Natural killer cell treated with Interleukin-12 subunit alpha and Interleukin-12 subunit beta and Interleukin-15 and Interleukin-18, amount 100 ng/mL, for 72 hours (primary cell): ENCODE data around the gene PHF21B. TPM values are rescaled to one million over a fixed set of nuclear protein-coding genes. Genes with fewer than 3 reads are reported as not detected.
A peak's percentile ranks its signal among the peaks of the same experiment; 100 is the strongest.

ENCODE experiments used
- ATAC-seq, 2 donors: fragments of 150-1000 bp; cut with Tn5 transposase in 1 of 2; sonication (Bioruptor Pico), chemical (Tn5 transposase) in 1 of 2; 2 replicates each; pipeline ENCODE4 v1.10.0; 2021
- DNase-seq: peaks from one replicate; pipeline ENCODE4 v3.0.0; 2022; ENCODE audit warnings: low spot score
- H3K27ac Mint-ChIP-seq, 2 donors: 1 replicate in 1 of 2; 2 replicates in 1 of 2; pipeline ENCODE4 v1.8.0; 2022; ENCODE audit warnings: mixed read lengths in 2 of 2, mild to moderate bottlenecking in 1 of 2, moderate library complexity in 1 of 2
- H3K27me3 Mint-ChIP-seq, 2 donors: 1 replicate in 1 of 2; 2 replicates in 1 of 2; pipeline ENCODE4 v1.8.0; 2022; ENCODE audit warnings: mixed read lengths in 2 of 2
- H3K36me3 Mint-ChIP-seq: one replicate; pipeline ENCODE4 v1.8.0; 2022; ENCODE audit warnings: mixed read lengths
- H3K4me1 Mint-ChIP-seq, 2 donors: 1 replicate in 1 of 2; 2 replicates in 1 of 2; pipeline ENCODE4 v1.8.0; 2022; ENCODE audit warnings: low read depth in 2 of 2, mixed read lengths in 2 of 2, mild to moderate bottlenecking in 1 of 2
- H3K4me3 Mint-ChIP-seq: one replicate; pipeline ENCODE4 v1.8.0; 2022; ENCODE audit warnings: mixed read lengths
- H3K9me3 Mint-ChIP-seq: 2 replicates; pipeline ENCODE4 v1.8.0; 2022; ENCODE audit warnings: mixed read lengths
- total RNA-seq, 2 donors: library from RNA; stranded (reverse); gene quantifications; one replicate each; pipeline ENCODE4 v1.2.3, GENCODE V29; 2022

Gene PHF21B
- total RNA-seq, 2 donors from 2014 or later = 0.36 TPM; not detected in 1

GRCh38 chr22:45007391-45008185 lies 2.2 kb downstream of the PHF21B start:
- H3K4me1 Mint-ChIP-seq = peaks cover 9 to 10% of the 10 kb centered on the region in 2 donors
- DNase-seq (no peak), ATAC-seq (no peak)
- peaks cover 49 to 61% of the 10 kb centered on the region in 2 donors for H3K27me3 Mint-ChIP-seq
- H3K4me3 Mint-ChIP-seq = no peak overlapping the region
- H3K36me3 Mint-ChIP-seq = peaks cover 6% of the 10 kb centered on the region
- H3K9me3 Mint-ChIP-seq = no peaks in the 10 kb centered on the region
- H3K27ac Mint-ChIP-seq = no peak overlapping the region

- Mint-ChIP-seq H3K4me1 (peaks cover 9 to 10% of the 10 kb centered on the region in 2 donors), H3K27ac (no peak overlapping the region), H3K27me3 (peaks cover 44 to 61% of the 10 kb centered on the region in 2 donors), H3K36me3 (peaks cover 6% of the 10 kb centered on the region), H3K9me3 (no peaks in the 10 kb centered on the region), H3K4me3 (no peak overlapping the region)
- no peak for DNase-seq
- no peak for ATAC-seq
Measured at GRCh38 chr22:45006964-45007390, 2.8 kb downstream of the PHF21B start.

GRCh38 chr22:45006111-45006963 lies 3.5 kb downstream of the PHF21B start:
- Mint-ChIP-seq H3K36me3 (peaks cover 6% of the 10 kb centered on the region), H3K27me3 (peaks cover 44 to 65% of the 10 kb centered on the region in 2 donors), H3K4me3 (peak overlapping the region; percentile 14), H3K27ac (no peak overlapping the region), H3K4me1 (peaks cover 9 to 10% of the 10 kb centered on the region in 2 donors), H3K9me3 (no peaks in the 10 kb centered on the region)
- DNase-seq = no peak
- ATAC-seq = no peak

- H3K36me3 Mint-ChIP-seq = no peaks in the 10 kb centered on the region
- ATAC-seq = no peak
- H3K4me1 Mint-ChIP-seq = peaks cover 0 to 3% of the 10 kb centered on the region in 2 donors
- no peak overlapping the region for H3K4me3 Mint-ChIP-seq
- H3K9me3 Mint-ChIP-seq = no peaks in the 10 kb centered on the region
- no peak for DNase-seq
- H3K27me3 Mint-ChIP-seq = peaks cover 42 to 63% of the 10 kb centered on the region in 2 donors
- no peak overlapping the region for H3K27ac Mint-ChIP-seq
Measured at GRCh38 chr22:45001653-45002052, 8.2 kb downstream of the PHF21B start.

GRCh38 chr22:45000330-45000729 lies 9.5 kb downstream of the PHF21B start:
- peaks cover 32 to 55% of the 10 kb centered on the region in 2 donors for H3K27me3 Mint-ChIP-seq
- H3K27ac Mint-ChIP-seq = no peak overlapping the region
- H3K4me1 Mint-ChIP-seq = no peaks in the 10 kb centered on the region
- DNase-seq (no peak), ATAC-seq (no peak)
- no peaks in the 10 kb centered on the region for H3K9me3 Mint-ChIP-seq
- no peak overlapping the region for H3K4me3 Mint-ChIP-seq
- H3K36me3 Mint-ChIP-seq = no peaks in the 10 kb centered on the region

- Mint-ChIP-seq H3K4me1 (no peaks in the 10 kb centered on the region), H3K36me3 (no peaks in the 10 kb centered on the region), H3K4me3 (no peak overlapping the region), H3K27ac (no peak overlapping the region), H3K9me3 (no peaks in the 10 kb centered on the region), H3K27me3 (peaks cover 28 to 51% of the 10 kb centered on the region in 2 donors)
- ATAC-seq (no peak), DNase-seq (no peak)
Measured at GRCh38 chr22:44999687-45000086, 10.1 kb downstream of the PHF21B start.

- ATAC-seq = no peak
- Mint-ChIP-seq H3K27me3 (peaks cover 25 to 48% of the 10 kb centered on the region in 2 donors), H3K27ac (no peak overlapping the region), H3K4me3 (no peak overlapping the region), H3K4me1 (no peaks in the 10 kb centered on the region), H3K9me3 (no peaks in the 10 kb centered on the region), H3K36me3 (no peaks in the 10 kb centered on the region)
- no peak for DNase-seq
Measured at GRCh38 chr22:44999231-44999630, 10.6 kb downstream of the PHF21B start.

- H3K4me1 Mint-ChIP-seq = no peaks in the 10 kb centered on the region
- no peak overlapping the region for H3K4me3 Mint-ChIP-seq
- ATAC-seq = no peak
- no peaks in the 10 kb centered on the region for H3K36me3 Mint-ChIP-seq
- peaks cover 16 to 38% of the 10 kb centered on the region in 2 donors for H3K27me3 Mint-ChIP-seq
- no peak overlapping the region for H3K27ac Mint-ChIP-seq
- H3K9me3 Mint-ChIP-seq = no peaks in the 10 kb centered on the region
- no peak for DNase-seq
Measured at GRCh38 chr22:44998296-44998695, 11.5 kb downstream of the PHF21B start.

GRCh38 chr22:44997060-44997459 lies 12.7 kb downstream of the PHF21B start:
- no peaks in the 10 kb centered on the region for H3K4me1 Mint-ChIP-seq
- peaks cover 12 to 26% of the 10 kb centered on the region in 2 donors for H3K27me3 Mint-ChIP-seq
- H3K4me3 Mint-ChIP-seq = no peak overlapping the region
- H3K27ac Mint-ChIP-seq = no peak overlapping the region
- DNase-seq = no peak
- ATAC-seq = no peak
- H3K9me3 Mint-ChIP-seq = no peaks in the 10 kb centered on the region
- no peaks in the 10 kb centered on the region for H3K36me3 Mint-ChIP-seq

GRCh38 chr22:44996648-44997047 lies 13.2 kb downstream of the PHF21B start:
- ATAC-seq = no peak
- H3K27ac Mint-ChIP-seq = no peak overlapping the region
- no peaks in the 10 kb centered on the region for H3K4me1 Mint-ChIP-seq
- DNase-seq = no peak
- H3K4me3 Mint-ChIP-seq = no peak overlapping the region
- H3K9me3 Mint-ChIP-seq = no peaks in the 10 kb centered on the region
- no peaks in the 10 kb centered on the region for H3K36me3 Mint-ChIP-seq
- H3K27me3 Mint-ChIP-seq = peaks cover 12 to 22% of the 10 kb centered on the region in 2 donors

GRCh38 chr22:44996120-44996519 lies 13.7 kb downstream of the PHF21B start:
- Mint-ChIP-seq H3K27me3 (peaks cover 10 to 17% of the 10 kb centered on the region in 2 donors), H3K4me1 (no peaks in the 10 kb centered on the region), H3K9me3 (no peaks in the 10 kb centered on the region), H3K27ac (no peak overlapping the region), H3K36me3 (no peaks in the 10 kb centered on the region), H3K4me3 (no peak overlapping the region)
- DNase-seq (no peak), ATAC-seq (no peak)

- no peak for DNase-seq
- H3K27ac Mint-ChIP-seq = no peak overlapping the region
- H3K9me3 Mint-ChIP-seq = no peaks in the 10 kb centered on the region
Measured at GRCh38 chr22:44995715-44996114, 14.1 kb downstream of the PHF21B start.

GRCh38 chr22:44995105-44995514 lies 14.7 kb downstream of the PHF21B start:
- H3K27me3 Mint-ChIP-seq = peaks cover 12 to 25% of the 10 kb centered on the region in 2 donors
- H3K4me1 Mint-ChIP-seq = no peaks in the 10 kb centered on the region
- H3K4me3 Mint-ChIP-seq = no peak overlapping the region
- H3K9me3 Mint-ChIP-seq = no peaks in the 10 kb centered on the region
- no peak overlapping the region for H3K27ac Mint-ChIP-seq
- no peak for DNase-seq
- no peaks in the 10 kb centered on the region for H3K36me3 Mint-ChIP-seq
- ATAC-seq = no peak

More at GRCh38 chr22:44995715-44996114, 14.1 kb downstream of the PHF21B start:
- H3K27me3 Mint-ChIP-seq = peaks cover 10 to 19% of the 10 kb centered on the region in 2 donors
- H3K36me3 Mint-ChIP-seq = no peaks in the 10 kb centered on the region
- ATAC-seq = no peak
- H3K4me3 Mint-ChIP-seq = no peak overlapping the region
- no peaks in the 10 kb centered on the region for H3K4me1 Mint-ChIP-seq
